ENCODE measurements around the gene OR4D1. TPM values are rescaled to one million over a fixed set of nuclear protein-coding genes. Genes with fewer than 3 reads are reported as not detected.
A peak's percentile ranks its signal among the peaks of the same experiment; 100 is the strongest.

OR4D1 gene
- total and polyA plus RNA-seq, 2 of the 4 experiments (the other 2 are of a cell fraction) = not detected

- H2AK5ac ChIP-seq (ENCODE audit: low read depth, low read length) = no peak overlapping the region
- H3K14ac ChIP-seq (replicated peaks; ENCODE audit: low read depth, low read length) = no peak overlapping the region
- CTCF ChIA-PET = interaction anchor here (0.5 to 1.6 kb wide), 3 partner anchors 16 to 1781 kb away, joined by 3 to 4 read pairs (median 3); no protein-coding TSS in a partner anchor
- no peak overlapping the region for H3K56ac ChIP-seq (ENCODE audit: extremely low read depth, insufficient read depth, low read length)
- TF ChIP-seq RCOR1 (IDR thresholded peaks at IDR 0.05; ENCODE audit: insufficient replicate concordance, low read length) (no peak), ELK1 (IDR thresholded peaks at IDR 0.05; ENCODE audit: borderline replicate concordance, low read depth, low read length) (no peak), MAZ (IDR thresholded peaks at IDR 0.05; ENCODE audit: borderline replicate concordance, low read depth, low read length) (no peak), NFE2L2 (IDR thresholded peaks at IDR 0.05; ENCODE audit: low read depth, low read length) (no peak), SMC3 (IDR thresholded peaks at IDR 0.05; ENCODE audit: low read depth, low read length) (peak; percentile 42), POLR2A (IDR thresholded peaks at IDR 0.05; ENCODE audit: low read depth, low read length) (no peak), BHLHE40 (IDR thresholded peaks at IDR 0.05; ENCODE audit: low read depth, low read length) (no peak), CHD1 (IDR thresholded peaks at IDR 0.05; ENCODE audit: low read depth, low read length) (no peak), CTCF (conservative IDR thresholded peaks at IDR 0.05; ENCODE audit: low read depth, low read length) (peak; percentile 47), MXI1 (IDR thresholded peaks at IDR 0.05; ENCODE audit: borderline replicate concordance, low read depth, low read length) (no peak), MAFK (IDR thresholded peaks at IDR 0.05; ENCODE audit: low read depth, low read length) (no peak), RAD21 (IDR thresholded peaks at IDR 0.05; ENCODE audit: low read length) (peak; percentile 37; the same call in 1 of the 2 replicates), CEBPB (IDR thresholded peaks at IDR 0.05; ENCODE audit: low read depth, low read length) (no peak), USF2 (IDR thresholded peaks at IDR 0.05; ENCODE audit: low read depth, low read length) (no peak)
- POLR2A ChIA-PET (ENCODE audit: unreplicated experiment) = no interaction called here
- no peak overlapping the region for H2BK15ac ChIP-seq (ENCODE audit: low read depth, low read length)
- H2AK9ac ChIP-seq (replicated peaks; ENCODE audit: low read depth, low read length, poor library complexity) = no peak overlapping the region
- no peaks in the 10 kb centered on the region for H3K79me1 ChIP-seq (ENCODE audit: low read depth in 1 of 2, low read length in 2 of 2)
- H3K18ac ChIP-seq (ENCODE audit: low read depth, low read length) = no peak overlapping the region
- no peak overlapping the region for H3K27ac ChIP-seq (ENCODE audit: insufficient read depth, low read length)
- no peak overlapping the region for H2BK120ac ChIP-seq (ENCODE audit: low read depth, low read length)
- no peak overlapping the region for H3K23ac ChIP-seq (ENCODE audit: low read depth, low read length)
- dilution Hi-C loops (cut with HindIII; ENCODE audit: low sequenced_read_pairs, unreplicated experiment) = no loop called here
- H3K9me1 ChIP-seq (ENCODE audit: insufficient read depth, low read length) = no peaks in the 10 kb centered on the region
- BruUV-seq (replicated peaks) = no TSS peak
- peak; percentile 56; the same call in 1 of the 2 replicates for ATAC-seq (ENCODE audit: low read depth)
- H3K9me3 ChIP-seq (ENCODE audit: control insufficient read depth, insufficient read depth, low read length) = no peaks in the 10 kb centered on the region
- intact Hi-C loops (cut with micrococcal nuclease) = loop anchor here (2.0 kb wide), 1 partner anchor 247 kb away; no protein-coding TSS in a partner anchor
- no peak overlapping the region for H3K4me3 ChIP-seq (ENCODE audit: insufficient read depth, low read depth, low read length)
- H4K8ac ChIP-seq (ENCODE audit: low read depth in 2 of 2, low read length in 2 of 2) = no peak overlapping the region
- no peaks in the 10 kb centered on the region for H4K20me1 ChIP-seq (ENCODE audit: insufficient read depth, low read length)
- no peak overlapping the region for H3K9ac ChIP-seq (ENCODE audit: low read depth, low read length)
- H4K91ac ChIP-seq (ENCODE audit: insufficient read depth, low read depth, low read length) = no peak overlapping the region
- peak overlapping the region; percentile 38 for H2AFZ ChIP-seq (replicated peaks; ENCODE audit: low read length, poor library complexity)
- no peak overlapping the region for H3K4ac ChIP-seq (ENCODE audit: low read depth, low read length)
- DNase-seq = peak; percentile 36
- H3K4me2 ChIP-seq (ENCODE audit: low read depth, low read length) = no peak overlapping the region
- H2BK5ac ChIP-seq (ENCODE audit: low read depth, low read length, poor library complexity, severe bottlenecking) = no peak overlapping the region
- no peaks in the 10 kb centered on the region for H3K4me1 ChIP-seq (ENCODE audit: control insufficient read depth, insufficient read depth, low read length)
- no peaks in the 10 kb centered on the region for H3K36me3 ChIP-seq (ENCODE audit: control insufficient read depth, insufficient read depth, low read length)
- no peak overlapping the region for H2BK20ac ChIP-seq (ENCODE audit: low read depth, low read length)
- in situ Hi-C loops (cut with MboI; ENCODE audit: low sequenced_read_pairs) = no loop called here
- H3K27me3 ChIP-seq (ENCODE audit: control insufficient read depth, insufficient read depth, low read length) = peaks cover 12% of the 10 kb centered on the region
- WGBS, 2 experiments (ENCODE audit: extremely low coverage in 2 of 2, insufficient read length in 1 of 2) = 45% methylated on average over 8 of the region's 14 CpGs; no CpG with 5 or more reads in 1 of the 2 experiments
- no peak overlapping the region for H4K5ac ChIP-seq (ENCODE audit: low read depth, low read length)
These were observed 51.9 kb downstream of the OR4D1 start for GRCh38 chr17:58200024-58200633.

Measured in IMR-90 (cell line).